PFSK-1 (cell line): ENCODE measurements around the gene ENTHD1.

Experiments used
- FOXP2 ChIP-seq: optimal IDR thresholded peaks from 2 replicates; pipeline ENCODE3; 2011; ENCODE audit warnings: borderline replicate concordance, control low read depth, inconsistent platforms; ENCODE audit not compliant: insufficient read depth; ENCODE audit errors: extremely low read length, extremely low read depth
- POLR2AphosphoS5 ChIP-seq: IDR thresholded peaks from 2 replicates; pipeline ENCODE4 v1.6.1; 2012; ENCODE audit warnings: low read depth, mild to moderate bottlenecking, control low read depth, low read length, moderate library complexity
- REST ChIP-seq, 2 experiments: IDR thresholded peaks; 2 replicates each; pipeline versions ENCODE4 v1.6.1 to v1.8.0; 2011 to 2012; ENCODE audit warnings: low read depth in 2 of 2, low read length in 2 of 2, control low read depth in 1 of 2, inconsistent platforms in 1 of 2, mild to moderate bottlenecking in 1 of 2, moderate library complexity in 1 of 2; ENCODE audit not compliant: insufficient read depth in 1 of 2
- SIN3A ChIP-seq: IDR thresholded peaks from 2 replicates; pipeline ENCODE4 v1.6.1; 2012; ENCODE audit warnings: mild to moderate bottlenecking, low read length, moderate library complexity, borderline replicate concordance; ENCODE audit not compliant: insufficient read depth
- TAF1 ChIP-seq: IDR thresholded peaks from 2 replicates; pipeline ENCODE4 v1.6.1; 2012; ENCODE audit warnings: low read length, control low read depth, borderline replicate concordance; ENCODE audit not compliant: insufficient read depth

ENTHD1 gene

GRCh38 chr22:39873965-39874364 is 19.6 kb downstream of the ENTHD1 start:
- TF ChIP-seq POLR2AphosphoS5, result no peak
- TF ChIP-seq FOXP2, result no peak
- no peak for TF ChIP-seq TAF1
- no peak for TF ChIP-seq REST (IDR thresholded peaks at IDR 0.05; ENCODE audit: insufficient read depth in 1 of 2, low read depth in 2 of 2, low read length in 2 of 2)
- no peak for TF ChIP-seq SIN3A

GRCh38 chr22:39872548-39872947 is 21.0 kb downstream of the ENTHD1 start:
- no peak for TF ChIP-seq SIN3A

GRCh38 chr22:39871008-39871798 is 22.4 kb downstream of the ENTHD1 start:
- TF ChIP-seq POLR2AphosphoS5 (no peak), TAF1 (no peak), REST (IDR thresholded peaks at IDR 0.05; ENCODE audit: insufficient read depth in 1 of 2, low read depth in 2 of 2, low read length in 2 of 2) (no peak), SIN3A (no peak), FOXP2 (no peak)

- TF ChIP-seq SIN3A (no peak), FOXP2 (no peak), TAF1 (no peak), POLR2AphosphoS5 (no peak), REST (IDR thresholded peaks at IDR 0.05; ENCODE audit: insufficient read depth in 1 of 2, low read depth in 2 of 2, low read length in 2 of 2) (no peak)
Observed at GRCh38 chr22:39868741-39869140, 24.8 kb downstream of the ENTHD1 start.

- TF ChIP-seq POLR2AphosphoS5 (no peak), SIN3A (no peak), TAF1 (no peak), REST (IDR thresholded peaks at IDR 0.05; ENCODE audit: insufficient read depth in 1 of 2, low read depth in 2 of 2, low read length in 2 of 2) (no peak), FOXP2 (no peak)
Observed at GRCh38 chr22:39859903-39860588, 33.5 kb downstream of the ENTHD1 start.
